AG09309 (cell line): Measurements from ENCODE around the gene MUC2.

Experiments
- DNase-seq: peaks from one replicate; pipeline ENCODE4 v3.0.0-alpha.2; 2010; ENCODE audit warnings: low read depth
- H3K4me3 ChIP-seq: 2 replicates; pipeline ENCODE4 v1.5.1; 2011; ENCODE audit warnings: mild to moderate bottlenecking, low read depth, low read length, moderate library complexity; ENCODE audit not compliant: control insufficient read depth
- CTCF ChIP-seq: IDR thresholded peaks from 2 replicates; pipeline ENCODE4 v1.5.1; 2011; ENCODE audit warnings: mild to moderate bottlenecking, low read depth, low read length, inconsistent platforms; ENCODE audit not compliant: insufficient read depth, control insufficient read depth; ENCODE audit errors: missing control alignments

Gene MUC2

GRCh38 chr11:1118755-1119603, 44.3 kb downstream of the MUC2 start:
- TF ChIP-seq CTCF: no peak
- DNase-seq: no peak
- no peak overlapping the region for H3K4me3 ChIP-seq

GRCh38 chr11:1119604-1120146, 45.0 kb downstream of the MUC2 start:
- no peak for TF ChIP-seq CTCF
- DNase-seq: no peak

GRCh38 chr11:1120532-1121330, 46.1 kb downstream of the MUC2 start:
- DNase-seq: no peak
- TF ChIP-seq CTCF: no peak
- H3K4me3 ChIP-seq: no peak overlapping the region

More at GRCh38 chr11:1119604-1120146, 45.0 kb downstream of the MUC2 start:
- no peak overlapping the region for H3K4me3 ChIP-seq

GRCh38 chr11:1121331-1121812, 46.7 kb downstream of the MUC2 start:
- no peak for TF ChIP-seq CTCF
- no peak overlapping the region for H3K4me3 ChIP-seq
- DNase-seq: no peak

GRCh38 chr11:1121813-1122663, 47.4 kb downstream of the MUC2 start:
- no peak overlapping the region for H3K4me3 ChIP-seq
- DNase-seq: no peak
- TF ChIP-seq CTCF: no peak

- H3K4me3 ChIP-seq: no peak overlapping the region
- TF ChIP-seq CTCF: no peak
- no peak for DNase-seq
Measured at GRCh38 chr11:1122664-1123002, 48.0 kb downstream of the MUC2 start.
